ENCODE results near the gene ANKS1B.

ANKS1B gene

DNA sequence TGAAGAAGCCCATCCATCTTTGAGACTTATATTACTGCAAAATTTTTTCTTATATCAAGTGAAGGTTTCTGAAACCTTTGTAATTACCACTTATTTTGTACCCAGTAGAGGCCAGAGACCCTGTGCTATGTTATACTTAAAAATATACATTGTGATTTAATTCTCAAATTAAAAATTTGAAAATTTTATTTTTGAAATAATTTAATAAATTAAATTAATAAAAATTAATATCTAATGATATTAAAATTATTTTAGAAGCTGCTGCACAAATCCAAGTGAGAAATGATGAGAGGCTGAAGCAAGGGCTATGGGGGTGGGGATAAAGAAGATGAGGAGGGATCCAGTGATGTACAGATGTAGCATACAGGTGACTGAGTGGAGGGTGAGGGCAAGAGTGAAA is 1080.9 kb downstream of the ANKS1B start:
- Mint-ChIP-seq H3K36me3 (no peaks in the 10 kb centered on the region), H3K4me1 (no peaks in the 10 kb centered on the region), H3K27ac (no peak overlapping the region), H3K4me3 (no peak overlapping the region), H3K9me3 (no peaks in the 10 kb centered on the region), H3K27me3 (no peaks in the 10 kb centered on the region)

DNA sequence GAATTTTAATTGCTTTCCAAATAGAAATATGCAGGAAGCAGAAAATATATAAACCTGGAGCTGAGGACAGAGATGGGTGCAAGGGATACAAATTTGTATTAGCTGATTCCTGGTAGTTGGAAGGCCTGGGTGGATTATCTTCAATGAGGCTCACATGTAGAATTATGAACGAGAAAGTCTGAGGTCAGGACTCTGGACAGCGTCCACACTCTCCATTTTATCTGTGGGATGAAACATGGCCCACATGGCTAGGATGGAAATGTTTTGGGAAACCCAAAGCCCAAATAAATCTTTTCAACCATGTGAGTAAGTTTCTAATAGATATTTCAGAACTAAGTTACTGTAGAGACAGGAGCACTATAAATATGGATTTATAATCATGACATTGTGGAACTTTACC is 1083.5 kb downstream of the ANKS1B start:
- Mint-ChIP-seq H3K4me1 (no peaks in the 10 kb centered on the region), H3K27ac (no peak overlapping the region), H3K9me3 (no peaks in the 10 kb centered on the region), H3K27me3 (peaks cover 10% of the 10 kb centered on the region), H3K36me3 (no peaks in the 10 kb centered on the region), H3K4me3 (no peak overlapping the region)

- Mint-ChIP-seq H3K36me3 (no peaks in the 10 kb centered on the region), H3K9me3 (no peaks in the 10 kb centered on the region), H3K4me1 (no peaks in the 10 kb centered on the region), H3K4me3 (no peak overlapping the region), H3K27me3 (peaks cover 32% of the 10 kb centered on the region), H3K27ac (no peak overlapping the region)
These were observed 1087.8 kb downstream of the ANKS1B start for GRCh38 chr12:98896938-98897337.

DNA sequence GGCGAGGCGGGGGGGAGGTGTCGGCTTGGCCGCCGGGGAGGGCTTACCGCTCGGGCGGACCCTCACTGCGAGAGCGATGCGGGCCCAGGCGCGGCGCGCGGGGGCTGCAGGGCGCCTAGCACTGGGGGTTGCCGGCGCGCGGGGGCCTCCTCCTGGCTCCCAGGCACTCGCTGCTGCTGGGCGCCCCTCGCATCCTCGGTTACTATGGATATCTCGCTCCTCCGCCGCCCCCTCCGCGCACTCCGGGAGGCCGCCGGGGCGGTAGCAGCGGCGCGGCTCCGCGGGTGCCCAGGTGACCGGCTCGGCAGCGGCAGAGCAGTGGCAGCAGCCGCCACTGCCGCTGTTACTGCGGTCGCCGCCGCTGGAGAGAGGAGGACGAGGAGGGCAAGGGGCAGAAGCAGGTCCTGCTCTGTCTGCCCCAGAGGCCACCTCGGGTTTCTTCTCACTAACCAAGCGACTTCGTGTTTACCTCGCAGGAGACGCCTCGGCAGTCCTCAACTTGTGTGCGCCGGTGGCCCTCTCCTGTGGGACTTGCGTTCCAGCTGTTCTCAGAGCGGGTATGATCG is 1089.6 kb downstream of the ANKS1B start:
- Mint-ChIP-seq H3K27me3 (peaks cover 35% of the 10 kb centered on the region), H3K9me3 (no peaks in the 10 kb centered on the region)

DNA sequence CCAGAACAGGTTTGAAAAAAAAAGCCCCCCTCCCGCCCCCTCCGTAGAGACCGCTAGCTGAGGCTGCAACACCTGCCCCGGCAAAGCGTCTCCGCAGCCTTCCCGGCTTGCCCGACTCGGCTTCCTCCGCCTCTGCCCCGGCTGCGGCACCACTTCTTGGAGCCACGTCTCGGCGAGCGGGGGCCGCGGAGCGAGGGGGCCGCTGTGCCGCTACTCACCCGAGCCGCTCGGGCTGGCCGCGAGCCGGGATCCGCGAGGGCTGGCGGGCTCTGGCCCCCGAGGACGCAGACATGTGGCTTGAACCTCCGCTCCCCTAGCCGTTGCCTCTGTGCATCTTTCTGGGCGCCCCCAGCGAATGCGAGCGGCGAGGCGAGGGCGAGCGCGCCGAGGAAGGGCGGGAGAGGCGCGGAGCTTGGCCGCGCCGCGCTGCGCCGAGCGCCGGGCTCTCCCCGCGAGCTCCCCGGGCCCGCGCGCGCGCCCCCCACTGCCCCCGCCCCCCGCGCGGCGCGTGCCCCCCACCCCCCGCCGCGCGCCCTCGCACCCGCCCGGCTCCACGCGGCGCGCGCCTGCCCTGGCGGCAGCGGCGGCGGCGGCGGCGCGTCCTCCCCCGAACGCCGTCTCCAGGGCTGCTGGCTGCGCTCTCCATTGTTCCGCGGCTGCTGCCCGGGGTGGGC is 1090.2 kb downstream of the ANKS1B start:
- Mint-ChIP-seq H3K27ac (no peak overlapping the region), H3K9me3 (no peaks in the 10 kb centered on the region), H3K4me1 (no peaks in the 10 kb centered on the region), H3K36me3 (no peaks in the 10 kb centered on the region), H3K27me3 (peaks cover 38% of the 10 kb centered on the region), H3K4me3 (no peak overlapping the region)

More for the DNA sequence above, 1089.6 kb downstream of the ANKS1B start:
- H3K36me3 Mint-ChIP-seq = no peaks in the 10 kb centered on the region
- H3K4me3 Mint-ChIP-seq = no peak overlapping the region
- no peaks in the 10 kb centered on the region for H3K4me1 Mint-ChIP-seq
- H3K27ac Mint-ChIP-seq = no peak overlapping the region

GRCh38 chr12:98893675-98894411 is 1090.9 kb downstream of the ANKS1B start:
- no peak overlapping the region for H3K27ac Mint-ChIP-seq
- H3K4me1 Mint-ChIP-seq = no peaks in the 10 kb centered on the region
- no peaks in the 10 kb centered on the region for H3K36me3 Mint-ChIP-seq
- H3K9me3 Mint-ChIP-seq = no peaks in the 10 kb centered on the region
- H3K27me3 Mint-ChIP-seq = peaks cover 38% of the 10 kb centered on the region
- no peak overlapping the region for H3K4me3 Mint-ChIP-seq

DNA sequence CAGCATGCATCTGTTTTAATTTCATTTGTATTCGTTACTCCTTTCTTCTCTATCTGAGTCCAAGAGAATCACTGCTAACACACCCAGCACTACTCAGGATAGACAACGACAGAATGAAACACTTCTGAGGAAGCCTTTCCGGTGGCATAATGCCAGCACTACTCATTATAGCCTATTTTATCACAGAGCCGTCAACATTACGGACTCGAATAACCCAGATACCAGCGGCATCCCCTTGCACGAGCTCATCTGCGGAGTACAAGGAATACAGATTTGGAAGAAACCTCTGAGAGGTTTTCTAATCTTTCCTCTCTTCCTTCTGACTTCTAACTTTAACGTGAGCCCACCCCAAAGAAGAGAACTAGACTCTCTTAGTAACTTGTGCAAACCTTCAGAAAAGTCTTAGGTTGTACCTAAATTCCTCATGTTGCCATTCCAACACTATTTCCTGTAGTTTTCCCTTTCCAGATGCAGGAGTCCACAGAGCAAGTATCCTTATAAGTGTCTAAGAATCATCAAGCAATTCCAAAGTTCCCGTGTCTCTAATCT is 1091.5 kb downstream of the ANKS1B start:
- no peak overlapping the region for H3K4me3 Mint-ChIP-seq
- peaks cover 38% of the 10 kb centered on the region for H3K27me3 Mint-ChIP-seq
- no peaks in the 10 kb centered on the region for H3K36me3 Mint-ChIP-seq
- H3K27ac Mint-ChIP-seq = no peak overlapping the region
- H3K4me1 Mint-ChIP-seq = no peaks in the 10 kb centered on the region
- no peaks in the 10 kb centered on the region for H3K9me3 Mint-ChIP-seq

DNA sequence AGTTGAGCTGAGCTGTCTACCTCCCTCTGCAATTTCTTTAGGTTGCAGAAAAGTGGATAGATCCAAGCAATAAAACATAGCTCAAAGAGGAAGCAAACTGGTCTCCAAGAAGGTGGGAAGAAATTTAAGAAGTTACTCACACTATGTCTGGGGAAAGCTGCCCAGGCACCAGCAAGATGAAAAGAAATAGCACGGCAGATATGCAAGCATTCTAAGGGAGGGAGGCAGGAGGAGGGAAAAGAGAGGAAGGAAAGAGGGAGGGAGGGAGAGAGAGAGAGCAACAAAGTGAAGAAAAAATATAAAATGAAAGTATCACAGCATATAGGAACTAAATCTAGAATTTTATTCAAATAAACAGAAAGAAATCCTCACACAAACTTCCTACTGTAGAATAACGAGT is 1099.0 kb downstream of the ANKS1B start:
- Mint-ChIP-seq H3K27me3 (peaks cover 16% of the 10 kb centered on the region), H3K9me3 (no peaks in the 10 kb centered on the region), H3K4me3 (no peak overlapping the region), H3K36me3 (no peaks in the 10 kb centered on the region), H3K4me1 (no peaks in the 10 kb centered on the region), H3K27ac (no peak overlapping the region)

GRCh38 chr12:98883231-98883630 is 1101.5 kb downstream of the ANKS1B start:
- H3K9me3 Mint-ChIP-seq = no peaks in the 10 kb centered on the region
- no peak overlapping the region for H3K4me3 Mint-ChIP-seq
- no peak overlapping the region for H3K27ac Mint-ChIP-seq
- no peaks in the 10 kb centered on the region for H3K36me3 Mint-ChIP-seq
- peaks cover 16% of the 10 kb centered on the region for H3K27me3 Mint-ChIP-seq
- H3K4me1 Mint-ChIP-seq = no peaks in the 10 kb centered on the region

DNA sequence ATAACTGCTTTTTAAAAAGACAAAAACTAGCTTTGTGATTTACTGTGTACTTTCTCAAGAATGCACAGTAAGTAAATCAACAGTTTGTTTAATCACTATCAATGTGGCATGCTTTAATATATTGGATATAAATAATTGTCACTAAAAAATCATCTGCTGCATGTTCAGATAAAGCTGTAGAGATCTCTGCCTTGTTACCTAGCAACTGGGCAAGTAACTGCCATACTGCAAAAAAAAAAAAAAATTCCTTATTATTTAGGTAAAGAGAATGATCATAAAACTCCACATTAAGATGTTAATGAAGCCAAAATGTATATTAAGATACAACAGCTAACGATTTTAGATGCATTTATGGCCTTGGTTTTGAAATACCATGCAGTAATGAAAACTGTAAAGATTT is 1102.2 kb downstream of the ANKS1B start:
- Mint-ChIP-seq H3K9me3 (no peaks in the 10 kb centered on the region), H3K27ac (no peak overlapping the region), H3K36me3 (no peaks in the 10 kb centered on the region), H3K27me3 (peaks cover 14% of the 10 kb centered on the region), H3K4me3 (no peak overlapping the region), H3K4me1 (no peaks in the 10 kb centered on the region)

DNA sequence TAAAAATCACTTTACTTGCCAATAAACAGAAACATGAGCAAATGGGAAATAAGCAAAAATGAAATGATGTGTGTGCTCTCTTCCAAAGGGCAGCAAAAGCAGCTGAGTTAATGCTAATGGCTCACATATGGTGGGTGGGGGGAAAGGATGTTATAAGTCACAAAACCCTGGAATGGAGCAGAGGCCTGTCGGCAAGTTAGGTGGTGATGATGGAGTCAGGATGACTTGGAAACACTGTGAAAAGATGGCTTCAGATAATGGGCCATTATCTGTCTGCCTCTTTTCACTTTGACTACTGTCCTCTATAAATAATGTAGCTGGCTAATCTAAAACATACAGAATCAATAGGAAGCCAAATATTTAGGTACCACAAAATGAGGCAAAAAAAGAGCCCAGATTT is 1111.0 kb downstream of the ANKS1B start:
- no peaks in the 10 kb centered on the region for H3K9me3 Mint-ChIP-seq
- H3K4me3 Mint-ChIP-seq = no peak overlapping the region
- H3K36me3 Mint-ChIP-seq = no peaks in the 10 kb centered on the region
- no peak overlapping the region for H3K27ac Mint-ChIP-seq
- H3K27me3 Mint-ChIP-seq = peaks cover 6% of the 10 kb centered on the region
- no peaks in the 10 kb centered on the region for H3K4me1 Mint-ChIP-seq

GRCh38 chr12:98870504-98870903 is 1114.2 kb downstream of the ANKS1B start:
- H3K4me3 Mint-ChIP-seq = no peak overlapping the region
- H3K27me3 Mint-ChIP-seq = peaks cover 2% of the 10 kb centered on the region
- H3K36me3 Mint-ChIP-seq = no peaks in the 10 kb centered on the region
- no peak overlapping the region for H3K27ac Mint-ChIP-seq
- H3K4me1 Mint-ChIP-seq = no peaks in the 10 kb centered on the region
- no peaks in the 10 kb centered on the region for H3K9me3 Mint-ChIP-seq

GRCh38 chr12:98869886-98870503 is 1114.7 kb downstream of the ANKS1B start:
- peaks cover 2% of the 10 kb centered on the region for H3K27me3 Mint-ChIP-seq
- H3K4me3 Mint-ChIP-seq = no peak overlapping the region
- no peaks in the 10 kb centered on the region for H3K9me3 Mint-ChIP-seq
- H3K4me1 Mint-ChIP-seq = no peaks in the 10 kb centered on the region
- no peak overlapping the region for H3K27ac Mint-ChIP-seq
- no peaks in the 10 kb centered on the region for H3K36me3 Mint-ChIP-seq

DNA sequence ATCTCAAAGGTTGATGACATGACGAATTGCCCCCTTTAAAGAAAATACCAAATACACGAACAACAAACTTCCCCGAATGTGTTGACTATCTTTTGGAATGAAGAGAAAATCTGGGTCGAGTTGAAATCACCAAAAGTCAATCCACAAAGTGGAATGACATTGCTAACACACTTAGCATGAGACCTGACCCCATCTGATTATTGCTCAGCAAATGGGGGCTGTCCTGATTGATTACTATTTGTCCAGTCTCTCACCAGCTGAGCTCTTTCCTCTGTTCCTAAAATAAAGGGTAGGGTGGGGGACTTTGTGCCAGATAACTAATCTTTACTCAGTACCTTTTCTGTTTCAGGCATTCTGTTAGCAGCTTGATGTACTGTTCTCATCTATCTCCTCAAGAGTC is 1116.2 kb downstream of the ANKS1B start:
- Mint-ChIP-seq H3K27me3 (peaks cover 2% of the 10 kb centered on the region), H3K36me3 (no peaks in the 10 kb centered on the region), H3K27ac (no peak overlapping the region), H3K4me1 (no peaks in the 10 kb centered on the region), H3K9me3 (no peaks in the 10 kb centered on the region), H3K4me3 (no peak overlapping the region)

DNA sequence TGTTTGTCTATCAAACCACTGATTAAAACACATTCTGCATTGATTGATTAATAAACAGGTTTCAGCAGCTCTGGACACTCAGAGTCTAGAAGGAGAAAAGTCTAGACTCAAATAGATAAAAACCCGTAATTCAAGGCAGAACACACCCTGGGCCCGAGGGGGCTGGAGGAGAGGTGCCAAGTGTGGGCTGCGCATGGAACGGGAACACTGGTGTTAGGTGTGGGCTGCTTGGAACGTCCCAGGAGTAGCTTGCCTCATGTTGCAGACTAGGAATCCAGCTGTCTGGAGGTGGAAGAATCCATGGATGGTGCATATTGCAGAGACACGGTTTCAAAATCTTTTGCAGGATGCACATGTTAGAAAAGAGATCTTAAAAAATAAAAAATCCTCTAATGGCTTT is 1116.7 kb downstream of the ANKS1B start:
- H3K4me3 Mint-ChIP-seq = no peak overlapping the region
- no peak overlapping the region for H3K27ac Mint-ChIP-seq
- H3K27me3 Mint-ChIP-seq = peaks cover 2% of the 10 kb centered on the region
- no peaks in the 10 kb centered on the region for H3K4me1 Mint-ChIP-seq
- no peaks in the 10 kb centered on the region for H3K36me3 Mint-ChIP-seq
- H3K9me3 Mint-ChIP-seq = no peaks in the 10 kb centered on the region

GRCh38 chr12:98864363-98864762 is 1120.4 kb downstream of the ANKS1B start:
- Mint-ChIP-seq H3K4me3 (no peak overlapping the region), H3K27ac (no peak overlapping the region), H3K4me1 (no peaks in the 10 kb centered on the region), H3K27me3 (no peaks in the 10 kb centered on the region), H3K9me3 (no peaks in the 10 kb centered on the region), H3K36me3 (no peaks in the 10 kb centered on the region)

Measured in activated naive CD4-positive, alpha-beta T cell treated with anti-CD3 and anti-CD28 coated beads, Interleukin-2, amount 50 U/mL, for 24 hours (primary cell).